Esophagus muscularis mucosa (tissue), 3 donors: ENCODE measurements around the gene TFIP11.

ENCODE experiments used
- CTCF ChIP-seq, 3 experiments: fragments of 200-600 bp in 2 of 3; fragments of 450-650 bp in 1 of 3; sonication (generic) in 2 of 3; IDR thresholded peaks; one replicate each; pipeline ENCODE4 v1.5.1; 2017 to 2019; ENCODE audit warnings: antibody characterized with exemption in 3 of 3, mild to moderate bottlenecking in 2 of 3, moderate library complexity in 1 of 3
- POLR2A ChIP-seq: fragments of 450-650 bp; IDR thresholded peaks from one replicate; pipeline ENCODE4 v1.6.1; 2017; ENCODE audit warnings: antibody characterized with exemption, moderate library complexity, mild to moderate bottlenecking, low read depth

- TF ChIP-seq CTCF (IDR thresholded peaks at IDR 0.05) (no peak), POLR2A (no peak)
These were observed 10.3 kb downstream of the TFIP11 start for GRCh38 chr22:26501996-26502395.
